Measurements from ENCODE around the gene YBEY.

GRCh38 chr21:46269466-46269865 is 16.7 kb upstream of the YBEY start:
- no peak; the same call in 1 of the 2 replicates for TF ChIP-seq CTCF (conservative IDR thresholded peaks at IDR 0.05; ENCODE audit: low read depth, low read length)
- no peak for TF ChIP-seq EZH2 (IDR thresholded peaks at IDR 0.05; ENCODE audit: low read length, unreplicated experiment)
- TF ChIP-seq EZH2phosphoT487 (IDR thresholded peaks at IDR 0.05; ENCODE audit: borderline replicate concordance, low read length), result peak; percentile 100

Measured in PC-3 (cell line).